Measurements from ENCODE around the gene TMEM44.
"Not testable (repeated sequence)": the region's sequence is repeated elsewhere in the genome, so short reads cannot be mapped to it uniquely, and the experiment has no call there.

The TMEM44 gene

DNA sequence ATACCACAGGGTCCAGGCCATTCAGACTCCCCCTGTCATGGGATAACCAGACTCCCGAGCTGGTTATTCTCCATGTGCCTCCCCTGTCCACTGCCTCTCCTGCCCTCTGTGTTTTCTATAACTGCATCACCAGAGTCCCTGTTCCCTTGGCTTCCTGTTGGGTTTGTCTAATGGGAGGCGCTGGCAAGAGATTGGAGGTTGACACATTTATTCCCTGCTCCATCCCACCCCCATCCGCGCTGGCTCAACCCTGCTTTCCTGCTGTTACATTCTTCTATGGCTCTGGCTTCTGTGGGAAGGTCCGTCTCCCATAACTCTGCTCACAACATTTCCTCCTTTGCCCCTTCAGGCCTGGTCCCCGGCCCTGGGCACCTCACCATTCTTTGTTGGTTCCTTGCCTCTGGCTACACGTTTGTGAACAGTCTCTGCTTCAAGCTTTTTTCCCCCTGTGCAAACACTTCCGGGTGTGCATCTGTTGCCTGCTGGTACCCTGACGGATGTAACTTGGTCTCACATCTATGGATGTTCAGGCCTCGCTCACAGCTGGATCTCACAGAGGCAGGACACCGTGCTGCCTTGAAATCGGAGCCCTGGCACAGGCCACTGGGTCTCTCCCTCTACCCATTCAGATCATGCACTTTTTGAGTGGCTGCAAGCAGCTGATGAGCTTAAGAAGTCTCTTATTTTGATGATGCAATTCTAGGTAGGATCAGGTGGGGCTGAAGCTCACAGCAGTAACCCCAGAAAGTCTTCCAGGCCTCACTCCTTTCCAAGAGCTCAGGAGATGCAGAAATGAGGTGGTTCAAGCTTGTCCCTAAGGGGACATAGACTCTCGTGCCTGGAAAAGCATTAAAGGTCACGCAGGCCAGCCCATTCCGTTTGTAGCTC lies 77.8 kb downstream of the TMEM44 start:
- DNase-seq (ENCODE audit: insufficient read length, low spot score) (no peak), FAIRE-seq (no peak)
- TF ChIP-seq, protein P1, sequence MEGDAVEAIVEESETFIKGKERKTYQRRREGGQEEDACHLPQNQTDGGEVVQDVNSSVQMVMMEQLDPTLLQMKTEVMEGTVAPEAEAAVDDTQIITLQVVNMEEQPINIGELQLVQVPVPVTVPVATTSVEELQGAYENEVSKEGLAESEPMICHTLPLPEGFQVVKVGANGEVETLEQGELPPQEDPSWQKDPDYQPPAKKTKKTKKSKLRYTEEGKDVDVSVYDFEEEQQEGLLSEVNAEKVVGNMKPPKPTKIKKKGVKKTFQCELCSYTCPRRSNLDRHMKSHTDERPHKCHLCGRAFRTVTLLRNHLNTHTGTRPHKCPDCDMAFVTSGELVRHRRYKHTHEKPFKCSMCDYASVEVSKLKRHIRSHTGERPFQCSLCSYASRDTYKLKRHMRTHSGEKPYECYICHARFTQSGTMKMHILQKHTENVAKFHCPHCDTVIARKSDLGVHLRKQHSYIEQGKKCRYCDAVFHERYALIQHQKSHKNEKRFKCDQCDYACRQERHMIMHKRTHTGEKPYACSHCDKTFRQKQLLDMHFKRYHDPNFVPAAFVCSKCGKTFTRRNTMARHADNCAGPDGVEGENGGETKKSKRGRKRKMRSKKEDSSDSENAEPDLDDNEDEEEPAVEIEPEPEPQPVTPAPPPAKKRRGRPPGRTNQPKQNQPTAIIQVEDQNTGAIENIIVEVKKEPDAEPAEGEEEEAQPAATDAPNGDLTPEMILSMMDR (IDR thresholded peaks at IDR 0.05; ENCODE audit: insufficient read depth, missing control alignments), result no peak

DNA sequence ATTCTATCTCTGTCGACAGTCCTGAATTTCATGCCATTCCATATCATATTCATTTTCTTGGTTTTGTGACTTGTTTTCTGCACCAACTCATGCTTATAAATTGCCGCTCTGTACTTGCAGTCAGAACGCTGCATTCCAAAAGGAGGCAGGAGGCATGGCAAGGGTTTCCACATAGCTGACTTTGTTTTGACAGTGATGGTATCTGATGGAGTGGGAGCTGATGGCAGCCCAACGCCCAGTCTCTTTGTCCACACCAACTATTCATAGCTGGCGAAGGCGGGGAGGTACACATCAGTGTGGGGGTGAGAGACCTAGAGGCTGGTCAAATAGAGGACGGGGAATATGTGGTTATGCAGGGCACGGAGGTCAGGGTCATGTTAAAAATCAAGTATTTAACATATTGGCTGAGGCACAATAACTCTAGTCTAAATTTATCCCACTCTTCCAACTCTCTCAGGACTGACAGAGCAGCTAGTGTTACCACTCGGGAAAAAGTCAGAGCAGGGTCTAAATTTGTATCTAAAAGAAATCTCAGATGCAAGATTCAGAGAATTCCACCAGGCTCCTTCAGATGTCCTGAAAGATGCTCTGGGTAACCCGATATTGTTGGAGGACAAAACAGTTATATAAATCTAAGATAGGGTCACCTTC lies 78.6 kb downstream of the TMEM44 start:
- no peak for FAIRE-seq
- TF ChIP-seq, protein P1 (IDR thresholded peaks at IDR 0.05; ENCODE audit: insufficient read depth, missing control alignments), result no peak
- DNase-seq (ENCODE audit: insufficient read length, low spot score), result no peak

DNA sequence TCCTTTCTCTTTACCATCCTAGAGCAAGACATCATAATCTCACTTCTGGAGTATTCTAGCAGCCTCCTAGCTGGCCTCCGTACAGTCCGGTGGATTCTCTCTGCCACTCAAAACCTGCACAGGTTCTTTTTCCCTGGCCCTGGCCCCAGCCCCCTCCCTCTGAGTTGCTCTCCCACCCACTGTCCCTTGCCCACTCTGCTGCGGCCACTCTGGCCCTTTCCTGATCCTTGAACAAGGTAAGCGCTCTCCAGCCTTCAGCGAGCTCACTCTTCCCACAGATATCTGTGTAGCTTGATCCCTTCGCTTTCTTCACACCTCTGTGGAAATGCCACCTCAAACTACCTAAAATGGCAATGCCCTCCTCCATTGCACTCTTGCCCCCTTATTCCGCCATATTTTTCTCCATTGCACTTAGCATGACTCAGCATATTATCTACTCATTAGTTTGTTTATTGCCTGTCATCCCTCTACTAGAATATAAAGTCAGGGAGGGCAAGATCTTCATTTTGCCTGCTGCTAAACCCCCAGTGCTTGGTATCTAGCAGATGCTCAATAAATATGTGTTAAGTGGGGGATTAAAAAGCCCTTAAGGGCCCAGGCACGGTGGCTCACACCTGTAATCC lies 80.8 kb downstream of the TMEM44 start:
- FAIRE-seq (no peak), DNase-seq (ENCODE audit: insufficient read length, low spot score) (no peak)
- TF ChIP-seq, protein P1 (IDR thresholded peaks at IDR 0.05; ENCODE audit: insufficient read depth, missing control alignments), result no peak

DNA sequence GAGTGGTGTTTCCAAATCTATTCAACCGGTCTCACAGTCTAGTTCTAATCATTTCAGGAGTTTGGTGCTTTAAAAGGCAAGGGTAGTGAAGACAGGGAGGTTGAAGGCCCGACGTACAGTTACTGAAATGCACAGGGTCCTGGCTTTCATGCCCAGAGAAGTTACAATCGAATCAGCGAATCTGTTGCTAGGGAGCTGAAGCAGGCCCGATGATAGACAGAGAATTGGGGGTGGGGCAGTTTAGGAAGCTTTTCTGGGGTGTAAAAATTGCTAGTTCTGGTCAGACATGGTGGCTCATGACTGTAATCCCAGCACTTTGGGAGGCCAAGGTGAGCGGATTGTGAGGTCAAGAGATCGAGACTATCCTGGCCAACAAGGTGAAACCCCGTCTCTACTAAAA lies 83.4 kb downstream of the TMEM44 start:
- TF ChIP-seq, protein P1 (IDR thresholded peaks at IDR 0.05; ENCODE audit: insufficient read depth, missing control alignments), result no peak
- no peak for DNase-seq (ENCODE audit: insufficient read length, low spot score)
- no peak for FAIRE-seq

DNA sequence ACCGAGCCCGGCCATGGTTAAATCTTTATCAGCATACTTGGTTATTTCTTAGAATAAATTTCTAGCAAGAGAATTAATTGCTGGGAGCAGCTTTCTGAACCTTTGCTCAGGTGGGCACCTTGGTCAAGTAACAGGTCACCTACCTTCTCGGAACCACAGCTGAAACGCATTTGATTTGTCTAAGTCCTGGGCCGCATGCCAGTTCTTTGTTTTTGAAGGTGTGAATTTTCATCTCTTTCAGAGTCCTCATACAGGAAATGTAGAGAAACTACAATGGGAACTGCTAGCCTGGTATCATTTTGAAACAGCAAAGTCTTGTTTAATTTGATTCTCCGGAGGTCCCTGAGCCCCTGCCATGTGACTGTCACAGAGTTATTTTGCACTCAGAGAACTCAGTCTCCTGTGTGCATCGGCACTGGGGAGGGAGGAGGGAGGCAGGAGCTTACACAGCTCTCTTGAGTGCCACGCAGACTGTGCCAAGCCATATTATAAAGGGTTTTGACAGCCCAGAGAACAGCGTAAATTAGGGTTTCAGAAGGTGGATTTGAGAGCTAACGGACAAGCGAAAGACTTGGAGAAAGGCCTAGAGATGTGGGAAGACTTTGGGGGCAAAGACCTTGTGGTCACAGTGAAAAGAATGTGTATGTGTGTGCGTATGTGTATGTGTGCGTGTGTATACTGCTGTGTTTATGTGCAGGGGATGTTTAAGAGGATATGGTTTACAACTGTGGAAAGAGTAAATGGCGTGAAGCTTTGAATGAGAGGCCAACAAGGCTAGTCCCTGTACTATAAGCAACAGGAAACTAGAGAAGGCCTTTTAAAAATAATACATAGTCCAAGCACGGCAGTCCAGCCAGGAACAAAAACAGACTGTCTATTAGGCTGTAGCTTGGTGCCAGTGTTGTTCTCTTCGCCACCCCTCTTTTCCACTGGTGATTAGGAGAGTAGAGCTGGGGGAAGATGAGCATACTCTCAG lies 84.6 kb downstream of the TMEM44 start:
- no peak for DNase-seq (ENCODE audit: insufficient read length, low spot score)
- FAIRE-seq, result no peak
- TF ChIP-seq, protein P1 (IDR thresholded peaks at IDR 0.05; ENCODE audit: insufficient read depth, missing control alignments), result no peak

DNA sequence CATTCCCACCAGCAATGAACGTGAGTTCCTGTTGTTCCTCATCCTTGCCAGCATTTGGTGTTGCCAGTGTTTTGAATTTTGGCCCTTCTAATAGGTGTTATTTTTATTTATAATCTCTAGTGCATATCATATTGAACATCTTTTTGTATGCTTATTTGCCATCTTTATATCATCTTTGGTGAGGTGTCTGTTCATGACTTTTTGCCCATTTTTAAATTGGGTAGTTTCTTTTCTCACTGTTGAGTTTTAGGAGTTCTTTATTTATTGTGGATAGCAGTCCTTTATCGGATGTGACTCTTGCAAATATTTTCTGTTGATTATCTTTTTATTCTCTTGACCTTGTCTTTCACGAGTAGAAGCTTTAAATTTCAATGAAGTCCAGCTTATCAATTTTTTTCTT lies 86.2 kb downstream of the TMEM44 start:
- FAIRE-seq (no peak), DNase-seq (ENCODE audit: insufficient read length, low spot score) (no peak)
- TF ChIP-seq, protein P1 (IDR thresholded peaks at IDR 0.05; ENCODE audit: insufficient read depth, missing control alignments), result no peak

DNA sequence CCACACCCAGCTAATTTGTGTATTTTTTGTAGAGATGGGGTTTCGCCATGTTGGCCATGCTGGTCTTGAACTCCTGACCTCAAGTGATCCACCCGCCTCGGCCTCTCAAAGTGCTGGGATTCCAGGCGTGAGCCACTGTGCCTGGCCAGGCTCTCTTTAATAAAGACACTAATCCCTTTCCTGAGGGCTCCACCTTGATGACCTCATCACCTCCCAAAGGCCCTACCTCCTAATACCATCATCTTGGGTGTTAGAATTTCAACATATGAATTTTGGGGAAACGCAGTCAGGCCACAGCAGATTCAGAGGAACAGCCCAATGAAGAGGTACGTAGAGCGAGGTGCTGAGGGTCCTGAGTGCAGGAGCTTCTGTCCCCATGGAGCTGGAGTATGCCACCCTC lies 87.7 kb downstream of the TMEM44 start:
- not testable (repeated sequence) for DNase-seq (ENCODE audit: insufficient read length, low spot score); FAIRE-seq

All from D721Med (cell line).